HG03280 (cell line): ENCODE data around the gene NSD1.
A peak's percentile ranks its signal among the peaks of the same experiment; 100 is the strongest.

ENCODE experiments used
- ATAC-seq: cut with Tn5 transposase; IDR thresholded peaks from one replicate; pipeline ENCODE4 v1.9.1; 2021; ENCODE audit warnings: mild to moderate bottlenecking, moderate library complexity; ENCODE audit not compliant: unreplicated experiment

The NSD1 gene

GRCh38 chr5:177096162-177097015 lies 37.2 kb upstream of the NSD1 start:
- no peak for ATAC-seq

GRCh38 chr5:177097016-177097985 lies 36.3 kb upstream of the NSD1 start:
- no peak for ATAC-seq

GRCh38 chr5:177098120-177098469 lies 35.5 kb upstream of the NSD1 start:
- no peak for ATAC-seq

- ATAC-seq: no peak
Measured at GRCh38 chr5:177098470-177099141, 35.0 kb upstream of the NSD1 start.

- ATAC-seq: no peak
Measured at GRCh38 chr5:177099422-177100093, 34.0 kb upstream of the NSD1 start.

- ATAC-seq: no peak
Measured at GRCh38 chr5:177100714-177101121, 32.9 kb upstream of the NSD1 start.

GRCh38 chr5:177103523-177104253 lies 29.9 kb upstream of the NSD1 start:
- no peak for ATAC-seq

- no peak for ATAC-seq
Measured at GRCh38 chr5:177105691-177106476, 27.7 kb upstream of the NSD1 start.

- no peak for ATAC-seq
Measured at GRCh38 chr5:177107159-177107558, 26.4 kb upstream of the NSD1 start.

- ATAC-seq: no peak
Measured at GRCh38 chr5:177109810-177110209, 23.8 kb upstream of the NSD1 start.

- ATAC-seq: no peak
Measured at GRCh38 chr5:177111720-177112394, 21.7 kb upstream of the NSD1 start.

- ATAC-seq: no peak
Measured at GRCh38 chr5:177112589-177113220, 20.9 kb upstream of the NSD1 start.

- peak; percentile 65 for ATAC-seq
Measured at GRCh38 chr5:177113566-177114424, 19.8 kb upstream of the NSD1 start.

GRCh38 chr5:177116631-177117373 lies 16.8 kb upstream of the NSD1 start:
- ATAC-seq: no peak

- ATAC-seq: no peak
Measured at GRCh38 chr5:177117441-177118045, 16.0 kb upstream of the NSD1 start.

GRCh38 chr5:177122566-177122965 lies 11.0 kb upstream of the NSD1 start:
- no peak for ATAC-seq
